GM04504 (cell line): ENCODE results near the gene PIM3.

ENCODE experiments used
- DNase-seq: peaks from one replicate; pipeline ENCODE4 v3.0.0-alpha.2; 2012; ENCODE audit warnings: low read depth

PIM3 gene

DNA sequence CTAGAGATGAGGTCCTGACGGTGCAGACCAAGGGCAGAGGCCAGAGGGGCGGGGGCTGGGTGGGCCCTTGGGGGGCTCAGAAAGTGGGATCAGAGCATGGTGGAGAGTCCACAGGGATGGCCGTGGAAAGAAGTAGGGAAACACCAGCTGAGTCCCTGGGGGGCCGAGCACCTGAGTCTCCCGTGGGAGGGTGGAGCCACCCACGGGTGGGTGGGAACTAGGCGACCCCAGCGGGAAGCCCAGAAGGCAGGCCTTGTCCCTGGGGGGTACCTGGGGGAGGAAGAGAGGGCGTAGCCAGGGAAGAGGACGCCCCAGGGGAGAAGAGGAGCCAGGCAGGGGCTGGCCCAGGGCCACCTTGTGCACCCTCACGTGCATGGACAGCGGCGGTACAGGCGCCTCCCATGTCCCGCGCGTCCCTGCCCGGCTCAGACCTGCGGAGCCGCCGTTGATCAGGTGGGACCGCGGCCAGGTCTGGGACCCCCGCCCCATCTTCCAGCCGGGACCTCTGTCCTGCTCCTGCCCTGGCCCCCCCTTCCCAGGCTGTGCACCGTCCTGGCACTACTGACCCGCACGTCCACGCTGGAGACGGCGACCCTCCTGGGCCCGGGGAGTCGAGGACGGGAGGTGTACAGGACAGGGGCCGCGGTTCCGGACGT lies 31.9 kb upstream of the PIM3 start:
- no peak for DNase-seq

GRCh38 chr22:49929211-49929979 lies 31.2 kb upstream of the PIM3 start:
- DNase-seq, result no peak

GRCh38 chr22:49929994-49930575 lies 30.5 kb upstream of the PIM3 start:
- no peak for DNase-seq

GRCh38 chr22:49930596-49931412 lies 29.8 kb upstream of the PIM3 start:
- peak; percentile 51 for DNase-seq

DNA sequence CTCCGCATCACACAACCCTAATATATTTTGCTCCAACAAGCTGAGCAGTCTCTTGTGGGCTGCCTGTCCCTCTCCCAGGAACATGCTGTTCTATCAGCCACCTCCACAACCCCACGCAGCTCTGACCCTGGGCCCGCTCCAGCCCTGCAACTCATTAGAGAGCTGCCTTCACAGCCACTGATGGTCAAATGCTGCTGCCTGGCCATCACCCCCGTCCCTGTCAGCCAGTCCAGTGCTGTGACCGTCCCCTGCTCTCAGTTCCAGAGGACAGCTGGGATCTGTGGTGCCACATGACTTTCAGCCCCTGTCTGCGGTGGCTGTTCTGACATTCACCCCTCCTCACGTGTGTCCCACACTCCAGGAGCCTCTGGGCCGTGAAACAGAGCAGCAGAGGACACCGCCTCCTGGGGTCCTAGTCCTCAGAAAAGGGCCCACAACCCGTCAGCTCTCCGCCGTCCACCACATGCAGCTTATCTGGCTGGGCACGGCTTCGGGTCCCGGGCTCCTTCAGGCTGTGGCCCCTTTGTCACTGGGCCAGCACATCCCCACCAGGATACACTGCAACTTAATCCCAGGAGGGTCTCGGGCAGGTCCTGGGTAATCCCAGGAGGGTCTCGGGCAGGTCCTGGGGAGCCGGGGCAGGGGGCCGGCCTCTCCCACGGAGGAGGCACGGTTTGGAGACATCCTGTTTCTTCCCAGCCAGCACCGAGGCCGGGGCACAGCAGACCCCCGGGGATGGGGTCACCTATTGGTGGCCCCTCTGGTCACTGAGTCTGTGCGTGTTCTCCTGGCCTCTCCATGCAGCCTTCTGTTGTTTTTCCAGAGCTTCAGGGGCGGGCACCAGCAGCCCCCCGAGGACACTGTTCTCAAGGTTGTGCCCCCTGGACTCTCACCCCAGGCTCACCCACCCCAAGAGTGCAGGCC lies 27.1 kb upstream of the PIM3 start:
- DNase-seq, result no peak

DNA sequence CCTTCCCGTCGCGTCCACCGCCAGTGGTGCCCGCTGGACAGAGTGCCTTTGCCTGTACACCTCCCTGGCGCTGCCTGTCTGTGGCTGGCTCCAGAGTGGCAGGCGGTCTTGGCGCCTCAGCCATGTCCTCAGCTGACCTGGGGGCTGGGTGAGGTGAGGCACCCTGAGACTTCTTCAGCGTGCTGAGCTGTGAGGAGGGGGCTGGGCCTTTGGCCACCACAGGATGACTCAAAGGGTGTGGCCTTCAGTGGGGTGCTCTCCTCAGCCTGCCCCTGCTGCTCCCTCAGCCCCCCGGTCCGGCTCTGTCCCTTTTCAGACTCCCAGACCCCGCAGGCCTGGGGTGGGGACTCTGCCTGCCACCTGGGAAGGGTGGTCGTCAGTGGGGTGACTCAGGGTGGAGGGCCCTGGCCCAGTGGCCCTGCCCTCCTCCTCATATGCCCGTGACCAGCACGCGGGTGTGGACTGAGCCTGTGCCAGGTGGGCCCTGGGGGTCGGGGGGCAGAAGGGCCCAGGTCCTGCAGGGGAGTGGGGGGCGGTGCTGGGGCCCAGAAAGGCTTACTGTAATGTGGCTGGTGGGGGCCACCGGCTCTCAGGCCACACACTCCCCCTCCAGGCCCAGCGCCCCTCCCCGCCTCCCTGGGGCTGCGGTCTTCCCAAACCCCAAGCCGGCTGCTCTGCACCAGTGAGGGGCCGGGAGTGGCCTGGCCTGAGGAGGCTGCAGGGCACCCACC lies 26.2 kb upstream of the PIM3 start:
- DNase-seq, result no peak

- DNase-seq, result no peak
These were observed 25.5 kb upstream of the PIM3 start for GRCh38 chr22:49934891-49935557.

DNA sequence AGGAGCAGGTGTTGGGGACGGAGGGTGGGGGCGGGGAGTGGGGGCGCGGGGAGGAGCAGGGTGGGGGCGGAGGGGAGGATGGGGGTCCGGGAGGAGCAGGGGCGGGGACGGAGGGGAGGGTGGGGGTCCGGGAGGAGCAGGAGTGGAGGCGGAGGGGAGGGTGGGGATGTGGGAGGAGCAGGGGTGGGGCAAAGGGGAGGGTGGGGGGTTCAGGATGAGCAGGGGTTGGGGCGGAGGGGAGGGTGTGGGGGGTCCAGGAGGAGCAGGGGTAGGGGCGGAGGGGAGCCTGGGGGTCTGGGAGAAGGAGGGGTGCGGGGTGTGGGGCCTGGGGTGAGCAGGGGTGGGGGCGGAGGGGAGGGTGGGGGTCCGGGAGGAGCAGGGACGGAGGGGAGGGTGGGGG lies 25.0 kb upstream of the PIM3 start:
- no peak for DNase-seq

DNA sequence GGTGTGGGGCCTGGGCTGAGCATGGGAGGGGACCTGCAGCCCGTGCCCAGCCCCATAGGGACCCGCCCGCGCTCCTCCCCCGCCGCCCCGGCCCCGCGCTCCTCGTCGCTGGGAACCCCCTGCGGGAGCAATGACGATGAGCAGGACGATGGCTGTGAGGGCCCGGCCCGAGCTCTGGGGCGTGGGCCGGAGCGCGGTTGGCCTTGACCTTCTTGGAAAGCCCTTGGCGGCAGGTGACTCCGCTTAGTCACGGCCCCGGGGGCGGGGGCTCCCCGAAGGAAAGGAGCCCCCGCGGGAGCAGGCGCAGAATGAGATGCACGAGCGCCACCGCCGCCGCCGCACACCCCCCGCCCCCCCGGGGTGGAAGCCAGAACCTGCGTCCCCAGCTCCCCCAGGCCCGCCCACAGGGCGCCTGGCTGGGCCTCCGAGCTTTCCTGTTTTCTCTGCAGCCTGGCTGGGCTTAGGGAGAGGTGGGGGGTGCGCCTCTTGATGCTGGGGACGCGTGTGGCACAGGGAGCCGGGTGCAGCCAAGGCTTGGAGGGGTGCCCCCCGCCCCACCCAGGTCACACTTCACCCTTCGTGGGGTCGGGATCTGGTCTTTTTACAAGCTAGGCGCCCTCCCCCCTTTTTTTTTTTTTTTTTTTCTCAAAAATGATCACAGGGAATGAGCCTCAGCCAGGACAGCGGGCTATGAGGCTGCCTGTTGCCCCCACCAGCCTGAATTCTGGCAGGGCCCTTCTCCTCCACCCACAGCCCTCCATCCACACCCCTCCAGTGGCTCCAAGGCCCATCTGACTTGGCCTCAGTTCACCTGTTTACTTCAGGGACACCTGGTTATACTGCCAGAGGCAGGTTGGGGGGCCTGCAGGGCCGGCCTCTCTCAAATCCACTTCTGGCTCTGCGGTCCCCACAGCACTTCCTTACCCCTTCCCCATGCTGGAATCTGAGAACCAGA lies 24.3 kb upstream of the PIM3 start:
- DNase-seq, result peak; percentile 44

- no peak for DNase-seq
These were observed 23.4 kb upstream of the PIM3 start for GRCh38 chr22:49936973-49937757.

GRCh38 chr22:49937758-49938564 lies 22.6 kb upstream of the PIM3 start:
- DNase-seq, result no peak

- no peak for DNase-seq
These were observed 21.9 kb upstream of the PIM3 start for GRCh38 chr22:49938565-49939136.

- no peak for DNase-seq
These were observed 18.9 kb upstream of the PIM3 start for GRCh38 chr22:49941507-49942316.

DNA sequence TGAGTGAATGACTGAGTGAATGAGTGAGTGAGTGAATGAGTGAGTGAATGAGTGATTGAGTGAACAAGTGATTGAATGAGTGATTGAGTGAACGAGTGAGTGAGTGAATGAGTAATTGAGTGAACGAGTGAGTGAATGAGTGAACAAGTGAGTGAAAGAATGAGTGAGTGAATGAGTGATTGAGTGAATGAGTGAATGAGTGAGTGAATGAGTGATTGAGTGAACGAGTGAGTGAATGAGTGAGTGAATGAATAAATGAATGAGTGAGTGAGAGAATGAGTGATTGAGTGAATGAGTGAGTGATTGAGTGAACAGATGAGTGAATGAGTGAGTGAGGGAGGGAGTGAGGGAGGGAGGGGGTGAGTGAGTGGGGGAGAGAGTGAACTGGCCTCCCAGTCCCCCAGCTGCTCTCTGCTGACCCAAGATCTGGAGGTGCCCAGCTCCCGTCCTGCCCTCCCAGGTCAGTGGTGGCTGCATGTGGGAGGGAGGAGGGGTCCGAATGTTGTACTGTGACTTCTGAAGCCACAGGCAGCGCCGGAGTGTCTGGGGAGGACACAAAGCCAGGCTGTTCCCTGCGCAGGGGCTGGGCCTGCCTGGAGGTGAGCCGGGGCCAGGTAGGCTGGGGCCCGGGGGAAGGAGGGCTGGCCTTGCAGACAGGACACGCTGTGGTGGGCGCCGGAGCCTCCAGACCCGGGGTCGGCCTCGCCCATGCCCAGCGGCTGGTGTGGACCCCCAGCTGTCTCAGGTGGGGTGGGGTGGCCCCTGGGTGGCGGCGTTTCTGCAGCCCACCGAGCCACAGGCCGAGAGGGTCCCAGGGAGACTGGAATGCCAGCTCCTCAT lies 17.8 kb upstream of the PIM3 start:
- no peak for DNase-seq

DNA sequence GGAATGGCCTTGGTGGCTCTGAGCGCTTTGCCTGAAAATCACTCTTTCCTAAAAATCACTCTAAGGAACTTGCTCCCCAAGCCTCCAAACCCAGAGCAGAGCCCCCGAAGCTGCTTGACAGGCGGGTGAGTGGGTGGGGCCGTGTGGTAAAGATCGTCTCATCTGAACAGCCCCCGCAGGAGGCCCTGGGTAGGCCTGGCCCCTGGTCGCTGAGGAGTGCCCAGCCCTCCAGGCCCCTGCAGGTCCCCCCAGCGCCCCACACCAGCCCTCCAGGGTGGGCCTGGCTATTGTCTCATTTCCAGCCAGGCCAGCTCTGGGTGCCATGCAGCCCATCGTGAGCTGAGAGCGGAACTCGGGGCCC lies 17.2 kb upstream of the PIM3 start:
- no peak for DNase-seq
